GM12892 (cell line): Measurements from ENCODE around the gene CORO2A.
"Not testable (repeated sequence)": the region's sequence is repeated elsewhere in the genome, so short reads cannot be mapped to it uniquely, and the experiment has no call there.

Experiments
- DNase-seq: peaks from one replicate; pipeline ENCODE4 v3.0.0; 2011; ENCODE audit not compliant: insufficient read length
- FAIRE-seq: peaks from 2 replicates; lab custom pipeline; 2011; peaks lifted over from hg19 to GRCh38; lab: Jason Lieb, UNC
- POLR2A ChIP-seq: IDR thresholded peaks from 2 replicates; pipeline ENCODE4 v1.6.1; 2011; ENCODE audit warnings: low read depth, low read length, control low read depth
- POLR2AphosphoS5 ChIP-seq: IDR thresholded peaks from 2 replicates; pipeline ENCODE4 v1.6.1; 2011; ENCODE audit warnings: low read depth, low read length, control low read depth
- TAF1 ChIP-seq: IDR thresholded peaks from 2 replicates; pipeline ENCODE4 v1.6.1; 2011; ENCODE audit warnings: low read depth, mild to moderate bottlenecking, control low read depth, low read length, borderline replicate concordance

The CORO2A gene

DNA sequence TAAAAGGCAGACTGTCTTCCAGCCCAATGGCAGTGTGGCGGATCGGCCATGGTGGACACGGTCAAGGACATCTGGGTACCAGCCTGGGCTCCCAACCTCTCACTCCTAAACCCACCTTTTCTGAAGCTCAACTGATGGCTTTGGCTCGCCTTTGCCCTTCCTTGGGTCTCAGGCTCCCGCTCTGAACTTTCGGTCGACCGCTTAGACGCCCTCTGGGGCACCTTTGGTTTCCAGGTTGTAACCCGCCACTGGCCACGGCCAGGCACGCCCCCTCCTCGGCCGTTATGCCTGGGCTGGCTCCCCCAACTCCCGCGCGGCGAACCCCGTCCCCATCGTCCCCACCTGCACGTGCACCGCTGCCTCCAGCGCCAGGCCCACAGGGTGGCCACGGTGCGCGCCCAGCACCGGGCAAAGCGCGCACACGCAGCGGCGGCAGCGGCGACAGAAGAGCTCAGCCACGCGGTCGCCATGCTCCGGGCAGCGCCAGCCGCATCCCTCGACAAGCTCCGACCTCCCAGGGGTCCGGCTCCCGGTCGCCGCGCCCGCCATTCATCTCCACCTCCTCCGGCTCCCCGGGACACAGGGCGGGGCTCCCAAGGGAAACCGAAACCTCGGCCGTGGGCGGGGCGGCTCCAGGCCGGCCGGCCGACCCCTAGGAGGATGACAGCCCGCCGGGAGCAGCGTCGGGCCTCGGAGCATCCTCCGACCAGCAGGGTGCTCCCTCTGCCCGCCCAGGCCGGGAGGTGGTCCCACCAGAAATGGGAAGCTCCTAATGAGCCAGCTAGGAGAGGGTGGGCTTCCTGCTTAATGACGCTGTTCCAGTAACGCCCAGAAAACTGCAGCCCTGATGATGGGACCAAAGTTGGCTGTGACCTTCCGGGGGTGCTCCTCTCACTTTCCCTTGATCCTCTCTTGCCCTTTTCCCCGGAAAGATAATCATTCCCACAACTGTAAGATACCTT lies 73.5 kb downstream of the CORO2A start, which contains the start of gene TRIM14:
TRIM14 (minus strand) TSS at position 583 of the 962 bp plus-strand sequence; CDS start at position 549, 34 bp downstream.
- FAIRE-seq (peak; percentile 78), DNase-seq (peak; percentile 75)
- TF ChIP-seq POLR2A (peak; percentile 57; the same call in 1 of the 2 replicates), POLR2AphosphoS5 (0 out of 2 replicates have a peak, but pooled peaks have one; percentile 23), TAF1 (peak; percentile 40; the same call in 1 of the 2 replicates)

DNA sequence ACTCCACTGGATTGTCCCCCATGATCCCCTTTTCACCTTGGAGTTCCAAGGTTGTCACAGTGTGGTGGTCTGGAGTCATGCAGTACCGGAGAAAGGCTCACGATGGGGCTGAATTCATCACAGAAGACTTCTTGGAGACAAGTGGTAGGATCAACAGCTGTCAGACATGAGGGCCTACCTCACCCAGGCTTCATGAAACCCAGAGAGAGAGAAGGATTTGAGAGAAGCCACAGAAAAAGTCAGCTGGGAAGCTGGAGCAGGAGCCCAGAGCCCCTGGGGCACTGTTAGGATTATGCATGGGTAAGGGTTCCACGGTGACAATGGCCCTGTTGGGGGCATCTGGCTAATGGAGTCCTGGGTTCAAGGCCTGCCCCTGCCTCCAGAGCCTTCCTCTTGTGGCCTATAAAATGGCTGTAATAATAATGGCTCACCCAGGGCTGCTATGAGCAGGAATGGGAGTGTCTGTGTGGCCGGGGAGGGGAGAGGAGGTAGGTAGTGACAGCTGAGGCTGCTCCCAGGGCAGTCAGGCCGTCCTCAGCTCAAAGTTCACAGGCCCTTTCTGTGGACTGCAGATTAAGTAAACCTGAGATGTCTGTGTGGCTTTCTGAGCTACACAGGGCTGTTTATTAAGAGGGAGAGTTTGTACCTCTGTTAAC lies 74.3 kb downstream of the CORO2A start:
- DNase-seq, result no peak
- FAIRE-seq, result peak; percentile 89
- TF ChIP-seq POLR2A (no peak), POLR2AphosphoS5 (0 out of 2 replicates have a peak, but pooled peaks have one; percentile 5)

GRCh38 chr9:98117097-98117496 lies 75.3 kb downstream of the CORO2A start:
- not testable (repeated sequence) for FAIRE-seq, DNase-seq

GRCh38 chr9:98109052-98109451 lies 83.4 kb downstream of the CORO2A start:
- TF ChIP-seq POLR2AphosphoS5, result no peak
- TF ChIP-seq POLR2A, result no peak
- TF ChIP-seq TAF1, result no peak
- DNase-seq (no peak), FAIRE-seq (no peak)

DNA sequence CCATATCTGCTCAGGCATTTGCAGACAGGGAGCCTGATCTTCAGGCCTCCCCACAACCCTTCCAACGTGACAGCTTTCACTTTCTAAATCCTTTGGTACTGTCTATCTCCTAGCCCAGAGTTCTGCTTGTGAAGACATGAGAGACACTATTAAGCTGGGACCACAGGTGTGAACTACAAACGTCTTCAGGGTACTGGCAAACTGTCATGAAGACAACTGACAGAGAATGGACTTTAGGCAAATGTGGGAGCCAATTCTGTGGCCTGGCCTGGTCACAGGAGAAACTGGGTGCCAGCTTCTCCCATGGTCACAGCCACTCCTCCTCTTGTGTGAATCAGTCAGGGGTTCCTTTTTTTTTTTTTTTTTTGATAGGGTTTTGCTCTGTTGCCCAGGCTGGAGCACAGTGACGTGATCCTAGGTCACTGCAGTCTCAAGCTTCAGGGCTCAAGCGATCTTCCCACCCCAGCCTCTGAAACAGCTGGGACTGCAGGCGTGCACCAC lies 83.9 kb downstream of the CORO2A start:
- TF ChIP-seq POLR2A (no peak), POLR2AphosphoS5 (no peak), TAF1 (no peak)
- DNase-seq (no peak), FAIRE-seq (peak; percentile 76)

DNA sequence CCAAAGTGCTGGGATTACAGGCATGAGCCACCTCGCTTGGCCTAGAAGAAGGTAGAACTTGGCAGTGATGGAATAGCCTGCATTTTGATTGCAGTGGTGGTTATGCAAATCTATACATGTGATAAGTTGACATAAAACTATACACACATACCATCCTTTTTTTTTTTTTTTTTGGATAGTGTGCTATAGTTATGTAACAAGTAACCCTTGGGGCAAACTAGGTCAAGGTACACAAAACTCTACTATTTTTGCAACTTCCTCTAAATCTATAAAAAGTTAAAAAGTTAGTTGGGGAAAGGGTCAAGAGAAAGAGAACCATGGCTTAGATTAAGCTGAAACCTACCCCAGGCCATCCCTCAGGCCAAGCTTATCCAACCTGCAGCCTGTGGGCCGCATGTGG lies 84.5 kb downstream of the CORO2A start:
- TF ChIP-seq TAF1 (no peak), POLR2A (no peak), POLR2AphosphoS5 (no peak)
- DNase-seq (no peak), FAIRE-seq (no peak)

- no peak for TF ChIP-seq POLR2AphosphoS5
- TF ChIP-seq TAF1, result no peak
- TF ChIP-seq POLR2A, result no peak
- FAIRE-seq, result peak; percentile 54
- no peak for DNase-seq
Measured at GRCh38 chr9:98105006-98105405, 87.4 kb downstream of the CORO2A start.

- no peak for TF ChIP-seq POLR2AphosphoS5
- TF ChIP-seq POLR2A, result no peak
- TF ChIP-seq TAF1, result no peak
- no peak for FAIRE-seq
- DNase-seq, result no peak
Measured at GRCh38 chr9:98104445-98104881, 88.0 kb downstream of the CORO2A start.

DNA sequence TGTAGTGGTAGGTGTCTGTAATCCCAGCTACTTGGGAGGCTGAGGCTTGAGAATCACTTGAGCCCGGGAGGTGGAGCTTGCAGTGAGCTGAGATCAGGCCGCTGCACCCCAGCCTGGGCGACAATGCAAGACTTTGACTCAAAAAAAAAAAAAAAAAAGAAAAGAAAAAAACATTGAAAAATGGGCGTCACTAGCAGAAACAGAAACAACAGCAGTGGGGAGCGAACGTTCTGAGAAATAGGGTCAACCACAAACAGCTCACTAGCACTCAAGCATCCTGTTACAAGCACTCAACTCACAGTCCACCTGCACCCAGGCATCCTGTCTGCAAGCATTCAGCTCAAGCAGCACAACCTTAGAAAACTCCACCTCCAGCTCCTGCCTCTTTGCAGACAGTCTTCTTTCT lies 90.6 kb downstream of the CORO2A start:
- TF ChIP-seq TAF1, result no peak
- TF ChIP-seq POLR2A, result peak; percentile 61; the same call in 1 of the 2 replicates
- TF ChIP-seq POLR2AphosphoS5, result peak; percentile 55; the same call in 1 of the 2 replicates
- DNase-seq, result peak; percentile 64
- FAIRE-seq, result peak; percentile 98

GRCh38 chr9:98101416-98101815 lies 91.0 kb downstream of the CORO2A start:
- no peak for DNase-seq
- no peak for FAIRE-seq
- TF ChIP-seq POLR2AphosphoS5 (no peak), POLR2A (no peak), TAF1 (no peak)

GRCh38 chr9:98100456-98100855 lies 92.0 kb downstream of the CORO2A start:
- TF ChIP-seq TAF1 (no peak), POLR2AphosphoS5 (no peak), POLR2A (no peak)
- FAIRE-seq (no peak), DNase-seq (no peak)
